GOT3 (cell line): ENCODE results near the gene RPN2.

ENCODE experiments used
- DNase-seq: peaks from one replicate; lab custom pipeline; 2025; ENCODE audit warnings: mixed read lengths; lab: John Stamatoyannopoulos, UW

RPN2 gene

GRCh38 chr20:37185686-37186085, 6.6 kb downstream of the RPN2 start:
- DNase-seq = no peak

GRCh38 chr20:37188787-37189186, 9.7 kb downstream of the RPN2 start:
- DNase-seq = no peak

- no peak for DNase-seq
Observed at GRCh38 chr20:37189416-37190016, 10.4 kb downstream of the RPN2 start.

- no peak for DNase-seq
Observed at GRCh38 chr20:37190354-37191112, 11.4 kb downstream of the RPN2 start.

GRCh38 chr20:37192137-37192854, 13.2 kb downstream of the RPN2 start:
- peak; percentile 39 for DNase-seq

- no peak for DNase-seq
Observed at GRCh38 chr20:37193226-37193625, 14.1 kb downstream of the RPN2 start.

GRCh38 chr20:37193821-37194220, 14.7 kb downstream of the RPN2 start:
- DNase-seq = no peak

- no peak for DNase-seq
Observed at GRCh38 chr20:37194621-37195417, 15.7 kb downstream of the RPN2 start.

- DNase-seq = no peak
Observed at GRCh38 chr20:37198932-37199660, 20.0 kb downstream of the RPN2 start.

GRCh38 chr20:37200376-37200775, 21.2 kb downstream of the RPN2 start:
- DNase-seq = no peak

GRCh38 chr20:37200926-37201826, 22.0 kb downstream of the RPN2 start:
- no peak for DNase-seq

- no peak for DNase-seq
Observed at GRCh38 chr20:37201827-37202162, 22.7 kb downstream of the RPN2 start.

- DNase-seq = peak; percentile 31
Observed at GRCh38 chr20:37202267-37202943, 23.3 kb downstream of the RPN2 start.

GRCh38 chr20:37204056-37204455, 24.9 kb downstream of the RPN2 start:
- DNase-seq = no peak

- DNase-seq = no peak
Observed at GRCh38 chr20:37205130-37205529, 26.0 kb downstream of the RPN2 start.

- no peak for DNase-seq
Observed at GRCh38 chr20:37205794-37206193, 26.7 kb downstream of the RPN2 start.

GRCh38 chr20:37207171-37207570, 28.0 kb downstream of the RPN2 start:
- DNase-seq = no peak

- no peak for DNase-seq
Observed at GRCh38 chr20:37209193-37209592, 30.1 kb downstream of the RPN2 start.

GRCh38 chr20:37209661-37210314, 30.7 kb downstream of the RPN2 start:
- DNase-seq = no peak

GRCh38 chr20:37218441-37218840, 39.3 kb downstream of the RPN2 start:
- no peak for DNase-seq
